GM19238 (cell line): ENCODE measurements around the gene CDH16.
A peak's percentile ranks its signal among the peaks of the same experiment; 100 is the strongest.
"Not testable (repeated sequence)": the region's sequence is repeated elsewhere in the genome, so short reads cannot be mapped to it uniquely, and the experiment has no call there.

Experiments used
- DNase-seq: peaks from one replicate; pipeline ENCODE4 v3.0.0; 2011; ENCODE audit warnings: low spot score; ENCODE audit not compliant: insufficient read length

CDH16 gene

GRCh38 chr16:66918803-66919568 is at the start of gene CDH16:
Gene CDH16 (minus strand): TSS chr16:66918885. CDS start chr16:66918065, 820 bp downstream.
- DNase-seq: no peak

- no peak for DNase-seq
Measured at GRCh38 chr16:66964049-66964448, 45.4 kb upstream of the CDH16 start.

- DNase-seq: no peak
Measured at GRCh38 chr16:66961914-66962313, 43.2 kb upstream of the CDH16 start.

- peak; percentile 48 for DNase-seq
Measured at GRCh38 chr16:66961065-66961744, 42.5 kb upstream of the CDH16 start, which contains the start of gene CES3. Gene CES3 (plus strand): TSS chr16:66961266. CDS start chr16:66961308, 42 bp downstream.

GRCh38 chr16:66960270-66960669 is 41.6 kb upstream of the CDH16 start:
- no peak for DNase-seq

- no peak for DNase-seq
Measured at GRCh38 chr16:66959704-66960161, 41.0 kb upstream of the CDH16 start.

DNA sequence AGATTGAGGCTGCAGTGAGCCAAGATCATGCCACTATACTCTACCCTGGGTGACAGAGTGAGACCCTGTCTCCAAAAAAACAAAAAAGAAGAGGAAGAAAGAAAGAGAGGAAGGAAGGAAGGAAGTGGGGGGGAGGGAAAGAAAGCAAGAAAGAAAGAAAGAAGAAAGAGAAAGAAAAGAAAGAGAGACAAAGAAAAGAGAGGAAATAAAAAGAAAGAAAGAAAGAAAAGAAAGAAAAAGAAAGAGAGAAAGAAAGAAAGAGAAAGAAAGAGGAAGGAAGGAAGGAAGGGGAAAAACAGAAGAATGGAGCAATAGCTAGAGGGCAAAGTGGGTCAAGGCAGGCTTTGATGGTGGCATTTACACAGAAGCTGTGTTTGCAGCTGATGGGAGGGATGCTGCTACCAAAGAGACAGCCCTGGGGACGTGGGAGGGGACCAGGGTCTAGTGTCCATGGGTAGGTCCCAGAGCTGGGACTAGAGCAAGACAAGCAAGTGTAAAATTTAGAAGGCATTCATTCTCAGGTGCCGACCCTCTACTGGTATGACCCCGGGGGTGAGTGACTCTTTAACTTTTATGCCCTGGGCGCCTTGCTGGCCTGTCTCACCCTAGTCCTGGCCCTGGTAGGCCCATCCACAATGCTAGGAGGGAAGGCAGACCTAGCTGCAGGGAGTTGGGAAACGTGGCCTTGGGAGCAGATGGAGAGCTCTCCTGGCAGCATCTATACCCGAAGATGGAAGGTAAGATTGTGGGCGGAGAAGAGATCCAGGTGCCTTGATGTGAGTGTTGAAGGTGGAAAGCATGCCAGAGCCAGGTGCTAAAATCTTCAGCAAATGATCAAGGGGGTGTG is 40.4 kb upstream of the CDH16 start:
- no peak for DNase-seq

- not testable (repeated sequence) for DNase-seq
Measured at GRCh38 chr16:66956154-66956457, 37.4 kb upstream of the CDH16 start.

DNA sequence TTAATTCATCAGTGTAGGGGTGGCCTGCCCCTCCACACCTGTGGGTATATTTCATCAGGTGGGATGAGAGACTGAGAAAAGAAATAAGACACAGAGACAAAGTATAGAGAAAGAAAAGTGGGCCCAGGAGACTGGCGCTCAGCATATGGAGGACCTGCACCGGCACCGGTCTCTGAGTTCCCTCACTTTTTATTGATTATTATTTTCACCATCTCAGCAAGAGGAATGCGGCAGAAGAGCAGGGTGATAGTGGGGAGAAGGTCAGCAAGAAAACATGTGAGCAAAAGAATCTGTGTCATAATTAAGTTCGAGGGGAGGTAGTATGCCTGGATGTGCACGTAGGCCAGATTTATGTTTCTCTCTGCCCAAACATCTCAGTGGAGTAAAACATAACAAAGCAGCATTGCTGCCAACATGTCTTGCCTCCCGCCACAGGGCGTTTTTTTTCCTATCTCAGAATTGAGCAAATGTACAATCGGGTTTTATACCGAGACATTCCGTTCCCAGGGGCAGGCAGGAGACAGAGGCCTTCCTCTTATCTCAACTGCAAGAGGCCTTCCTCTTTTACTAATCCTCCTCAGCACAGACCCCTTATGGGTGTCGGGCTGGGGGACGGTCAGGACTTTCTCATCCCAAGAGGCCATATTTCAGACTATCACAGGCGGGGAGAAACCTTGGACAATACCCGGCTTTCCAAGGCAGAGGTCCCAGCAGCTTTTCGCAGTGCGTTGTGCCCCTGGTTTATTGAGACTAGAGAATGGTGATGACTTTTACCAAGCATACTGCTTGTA is 36.9 kb upstream of the CDH16 start:
- DNase-seq: not testable (repeated sequence)

DNA sequence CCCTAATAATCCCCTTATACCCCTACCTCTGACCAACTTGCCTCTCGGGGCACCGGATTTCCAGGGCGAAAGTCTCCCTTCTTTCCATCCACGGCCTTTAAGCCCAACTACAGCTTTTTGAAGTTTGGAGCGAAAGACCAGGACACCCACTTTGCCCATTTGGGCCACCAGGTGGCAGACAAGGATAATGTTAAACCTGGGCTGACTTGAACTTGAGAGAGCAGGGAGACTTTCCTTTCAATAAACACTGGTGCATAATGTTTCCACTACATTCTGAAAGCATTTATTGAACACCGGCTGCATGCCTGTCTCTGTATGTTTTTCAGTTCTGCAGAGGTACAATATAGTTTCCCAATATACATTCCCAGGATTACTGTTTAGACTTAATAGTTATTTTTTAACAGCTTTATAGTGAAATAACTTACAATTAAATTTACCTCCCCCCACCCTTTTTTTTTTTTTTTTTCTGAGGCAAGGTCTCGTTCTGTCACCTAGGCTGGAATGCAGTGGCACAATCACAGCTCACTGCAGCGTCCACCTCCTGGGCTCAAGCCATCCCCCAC is 35.5 kb upstream of the CDH16 start:
- peak; percentile 57 for DNase-seq

DNA sequence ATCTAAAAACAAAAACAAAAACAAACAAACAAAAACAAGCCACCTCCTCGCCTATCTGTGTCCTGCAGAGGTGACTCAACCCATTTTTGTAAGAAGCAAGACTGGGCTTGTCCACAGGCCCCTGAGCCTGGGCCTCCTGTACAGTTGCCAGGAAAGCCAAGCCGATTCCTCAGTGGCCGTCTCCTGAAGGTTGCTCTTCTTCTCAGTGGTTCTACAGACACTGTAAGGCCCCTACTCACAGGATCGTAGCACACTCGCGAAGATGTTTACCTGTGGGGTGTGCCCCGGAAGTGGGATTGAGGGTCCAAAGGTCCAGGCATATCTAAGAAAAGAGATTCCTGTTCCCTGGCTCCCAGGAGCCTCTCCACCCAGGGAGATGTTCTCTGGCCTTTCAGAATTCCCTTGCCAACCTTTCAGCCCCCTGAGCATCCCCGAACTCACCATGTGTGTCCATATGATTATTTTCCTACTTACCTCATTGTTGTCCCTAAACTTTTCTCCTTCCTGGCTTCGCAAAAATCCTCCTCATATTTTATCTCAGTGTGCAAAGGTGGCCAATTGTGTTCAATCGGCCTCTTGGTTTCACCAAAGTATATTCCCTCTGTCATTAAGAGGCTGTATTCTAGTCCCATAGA is 34.9 kb upstream of the CDH16 start:
- DNase-seq: no peak

DNA sequence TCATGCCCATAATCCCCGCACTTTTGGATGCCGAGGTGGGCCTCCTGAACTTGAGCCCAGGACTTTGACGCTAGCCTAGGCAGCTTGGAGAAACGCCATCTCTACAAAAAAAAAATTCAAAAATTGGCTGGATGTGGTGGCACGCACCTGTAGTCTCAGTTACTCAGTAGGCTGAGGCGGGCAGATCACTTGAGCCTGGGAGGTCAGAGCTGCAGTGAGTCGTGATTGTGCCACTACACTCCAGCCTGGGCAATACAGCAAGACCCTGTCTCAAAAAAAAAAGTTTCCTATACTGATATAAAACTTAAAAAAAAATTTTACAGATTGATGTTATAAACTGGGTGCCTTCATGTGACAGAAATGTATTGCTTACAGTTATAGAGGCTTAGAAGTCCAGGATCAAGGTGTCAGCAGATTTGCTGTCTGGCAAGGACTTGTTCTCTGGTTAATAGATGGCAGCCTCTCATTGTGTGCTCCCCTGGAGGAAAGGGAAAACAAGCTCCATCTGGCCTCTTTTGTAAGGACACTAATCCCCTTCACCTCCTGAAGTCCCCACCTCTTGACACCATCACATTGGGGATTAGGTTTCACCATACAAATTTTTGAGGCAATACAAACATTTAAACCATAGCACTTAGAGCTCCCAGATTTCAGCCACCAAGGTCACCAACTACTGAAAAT is 33.9 kb upstream of the CDH16 start:
- no peak for DNase-seq

DNA sequence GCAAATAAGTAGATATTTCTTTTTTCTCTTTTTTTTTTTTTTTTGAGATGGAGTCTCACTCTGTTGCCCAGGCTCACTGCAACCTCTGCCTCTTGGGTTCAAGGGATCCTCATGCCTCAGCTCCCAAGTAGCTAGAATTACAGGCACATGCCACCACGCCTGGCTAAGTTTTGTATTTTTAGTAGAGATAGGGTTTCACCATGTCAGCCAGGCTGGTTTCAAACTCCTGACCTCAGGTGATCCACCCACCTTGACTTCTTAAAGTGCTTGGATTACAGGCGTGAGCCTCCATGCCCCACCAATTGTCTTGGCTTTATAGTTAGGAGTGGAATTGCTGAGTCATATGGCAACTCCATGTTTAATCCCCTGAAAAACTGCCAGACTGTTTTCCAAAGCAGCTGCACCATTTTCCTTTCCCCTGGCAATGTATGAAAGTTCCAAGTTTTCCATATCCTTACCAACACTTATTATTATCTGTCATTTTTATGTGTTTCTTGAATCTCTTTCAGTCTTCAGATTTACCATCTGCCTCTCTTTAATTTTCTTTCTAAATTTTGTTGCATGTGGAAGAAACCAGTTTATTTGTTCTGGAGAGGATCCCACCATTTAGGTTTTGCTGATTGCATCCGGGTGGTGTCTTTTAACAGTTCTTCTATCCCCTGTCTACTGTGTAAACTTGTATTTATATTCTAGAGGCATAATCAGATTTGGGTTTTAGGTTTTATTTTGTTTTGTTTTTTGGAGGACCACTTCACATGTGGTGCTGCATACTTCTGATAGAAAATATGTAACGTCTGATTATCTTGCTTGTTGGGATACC is 32.5 kb upstream of the CDH16 start:
- DNase-seq: no peak

DNA sequence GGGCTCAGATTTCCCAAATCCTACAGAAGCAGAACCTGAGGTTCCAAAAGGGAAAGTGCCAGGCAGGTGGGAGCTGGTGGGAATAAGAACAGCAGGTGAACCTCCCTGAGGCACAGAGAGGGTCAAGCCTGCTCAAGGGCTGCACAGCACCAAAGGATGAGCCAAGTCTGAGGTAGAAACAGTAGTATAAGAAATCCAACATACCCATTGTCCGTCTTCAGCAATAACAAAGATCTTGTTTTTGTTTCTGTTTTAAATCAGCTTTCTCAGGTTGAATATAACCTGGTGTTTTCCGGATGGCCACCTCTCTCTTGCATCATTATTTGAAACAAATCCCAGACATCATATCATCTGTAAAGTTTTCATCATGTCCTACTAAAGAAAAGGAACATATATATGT is 31.8 kb upstream of the CDH16 start:
- DNase-seq: no peak

GRCh38 chr16:66949472-66949871 is 30.8 kb upstream of the CDH16 start:
- no peak for DNase-seq

GRCh38 chr16:66948837-66949225 is 30.1 kb upstream of the CDH16 start:
- DNase-seq: no peak

DNA sequence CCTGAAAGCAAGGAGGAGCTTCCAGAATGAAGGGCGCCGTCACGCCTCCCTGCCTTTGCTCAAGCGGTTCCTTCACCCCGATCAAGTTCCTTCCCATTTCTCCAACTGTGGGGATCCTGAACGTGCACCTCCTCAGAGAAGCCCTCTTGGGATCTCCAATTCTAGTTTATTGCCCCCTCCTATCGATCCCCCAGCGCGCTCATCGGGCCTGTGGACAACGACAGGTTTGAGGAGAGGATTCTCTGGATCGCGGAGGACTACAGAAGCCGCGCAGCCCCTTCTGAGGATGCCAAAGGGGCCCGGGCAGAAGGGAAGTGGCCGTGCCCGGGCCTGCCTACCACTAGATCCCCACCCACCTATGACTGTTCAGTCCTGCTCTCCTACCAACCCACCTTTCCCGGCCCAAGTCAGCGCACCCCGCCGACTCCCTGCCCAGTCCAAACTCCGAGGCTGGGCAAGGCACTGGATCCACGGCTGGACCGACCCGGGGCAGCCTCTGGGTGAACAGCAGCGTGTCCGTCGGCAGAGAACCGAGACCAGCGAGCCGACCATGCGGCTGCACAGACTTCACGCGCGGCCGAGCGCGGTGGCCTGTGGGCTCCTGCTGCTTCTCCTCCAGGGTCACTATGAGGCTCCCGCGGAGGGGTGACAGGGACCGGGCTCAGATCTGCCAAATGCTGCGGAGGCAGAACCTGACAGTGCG is 29.6 kb upstream of the CDH16 start:
- no peak for DNase-seq
